ENCODE results near the gene AXIN1. TPM values are rescaled to one million over a fixed set of nuclear protein-coding genes. Genes with fewer than 3 reads are reported as not detected.

Gene AXIN1
- total RNA-seq, 4 donors from 2014 or later, result 11.1 to 19.0 (median 15.0) TPM

DNA sequence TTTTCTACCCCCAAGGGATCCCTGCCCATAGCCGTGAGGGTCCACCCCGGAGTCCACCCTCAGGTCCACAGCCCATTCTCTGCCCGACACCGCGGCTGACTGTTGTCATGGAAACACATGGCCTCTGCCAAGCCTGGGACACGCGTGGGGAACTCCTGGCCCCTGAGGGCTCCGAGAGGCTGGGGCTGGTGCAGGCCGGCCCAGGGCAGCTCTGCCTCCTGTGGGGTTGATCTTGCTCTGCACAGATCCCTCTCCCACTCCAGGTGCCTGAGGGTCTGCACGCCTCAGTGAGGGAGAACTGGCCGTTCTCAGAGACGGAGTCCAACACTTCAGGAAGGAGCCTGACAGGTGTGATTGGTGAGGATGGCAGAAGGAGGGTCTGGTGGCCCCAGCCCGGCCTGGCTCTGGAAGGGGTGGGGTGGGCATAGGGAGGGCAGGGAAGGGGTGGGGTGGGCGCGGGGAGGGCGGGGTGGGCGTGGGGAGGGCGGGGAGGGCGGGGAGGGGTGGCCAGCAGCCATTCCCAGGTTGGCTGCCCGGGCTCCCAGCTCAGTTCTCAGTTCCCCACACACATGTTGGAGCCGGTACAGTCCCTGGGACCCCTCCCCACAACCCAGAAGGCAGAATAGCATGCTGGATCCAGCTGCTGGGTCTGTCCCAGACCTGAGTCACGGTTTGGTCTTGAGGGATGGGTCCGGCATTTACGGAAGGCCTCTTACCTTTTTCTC lies 11.4 kb upstream of the AXIN1 start:
- TF ChIP-seq, protein P1, sequence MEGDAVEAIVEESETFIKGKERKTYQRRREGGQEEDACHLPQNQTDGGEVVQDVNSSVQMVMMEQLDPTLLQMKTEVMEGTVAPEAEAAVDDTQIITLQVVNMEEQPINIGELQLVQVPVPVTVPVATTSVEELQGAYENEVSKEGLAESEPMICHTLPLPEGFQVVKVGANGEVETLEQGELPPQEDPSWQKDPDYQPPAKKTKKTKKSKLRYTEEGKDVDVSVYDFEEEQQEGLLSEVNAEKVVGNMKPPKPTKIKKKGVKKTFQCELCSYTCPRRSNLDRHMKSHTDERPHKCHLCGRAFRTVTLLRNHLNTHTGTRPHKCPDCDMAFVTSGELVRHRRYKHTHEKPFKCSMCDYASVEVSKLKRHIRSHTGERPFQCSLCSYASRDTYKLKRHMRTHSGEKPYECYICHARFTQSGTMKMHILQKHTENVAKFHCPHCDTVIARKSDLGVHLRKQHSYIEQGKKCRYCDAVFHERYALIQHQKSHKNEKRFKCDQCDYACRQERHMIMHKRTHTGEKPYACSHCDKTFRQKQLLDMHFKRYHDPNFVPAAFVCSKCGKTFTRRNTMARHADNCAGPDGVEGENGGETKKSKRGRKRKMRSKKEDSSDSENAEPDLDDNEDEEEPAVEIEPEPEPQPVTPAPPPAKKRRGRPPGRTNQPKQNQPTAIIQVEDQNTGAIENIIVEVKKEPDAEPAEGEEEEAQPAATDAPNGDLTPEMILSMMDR (IDR thresholded peaks at IDR 0.05; ENCODE audit: low read depth), result no peak

DNA sequence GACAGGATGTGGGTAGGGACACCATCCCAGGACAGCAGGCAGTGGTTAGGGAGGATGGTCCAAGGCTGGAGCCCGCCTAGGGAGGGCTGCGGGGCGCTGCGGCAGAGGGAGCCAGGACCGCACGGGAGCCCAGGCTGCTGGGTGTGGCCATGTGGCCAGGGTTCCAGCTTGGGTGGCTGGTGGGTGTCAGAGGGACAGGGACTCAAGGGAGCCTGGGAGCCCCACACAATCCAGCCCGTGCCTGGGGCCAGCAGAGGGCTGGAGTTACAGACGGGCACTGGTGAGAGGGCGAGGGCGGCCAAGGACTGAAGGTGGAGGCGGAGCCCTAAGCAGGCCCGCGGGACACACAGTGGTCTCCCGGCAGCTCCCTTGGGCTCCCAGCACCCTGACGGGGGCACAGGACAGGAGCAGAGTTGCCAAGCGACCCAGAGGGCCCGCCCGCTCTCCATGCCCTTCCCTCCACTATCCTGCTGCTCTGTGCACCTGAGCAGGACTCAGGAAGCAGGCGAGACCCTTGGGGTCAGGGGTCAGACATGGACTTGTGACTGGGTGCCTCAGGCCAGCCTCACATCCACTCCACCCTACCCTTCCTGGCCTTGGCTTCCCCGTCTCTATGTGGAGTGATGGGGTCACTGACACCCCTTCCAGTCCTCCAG lies 10.7 kb upstream of the AXIN1 start:
- TF ChIP-seq, protein P1 (IDR thresholded peaks at IDR 0.05; ENCODE audit: low read depth), result no peak

DNA sequence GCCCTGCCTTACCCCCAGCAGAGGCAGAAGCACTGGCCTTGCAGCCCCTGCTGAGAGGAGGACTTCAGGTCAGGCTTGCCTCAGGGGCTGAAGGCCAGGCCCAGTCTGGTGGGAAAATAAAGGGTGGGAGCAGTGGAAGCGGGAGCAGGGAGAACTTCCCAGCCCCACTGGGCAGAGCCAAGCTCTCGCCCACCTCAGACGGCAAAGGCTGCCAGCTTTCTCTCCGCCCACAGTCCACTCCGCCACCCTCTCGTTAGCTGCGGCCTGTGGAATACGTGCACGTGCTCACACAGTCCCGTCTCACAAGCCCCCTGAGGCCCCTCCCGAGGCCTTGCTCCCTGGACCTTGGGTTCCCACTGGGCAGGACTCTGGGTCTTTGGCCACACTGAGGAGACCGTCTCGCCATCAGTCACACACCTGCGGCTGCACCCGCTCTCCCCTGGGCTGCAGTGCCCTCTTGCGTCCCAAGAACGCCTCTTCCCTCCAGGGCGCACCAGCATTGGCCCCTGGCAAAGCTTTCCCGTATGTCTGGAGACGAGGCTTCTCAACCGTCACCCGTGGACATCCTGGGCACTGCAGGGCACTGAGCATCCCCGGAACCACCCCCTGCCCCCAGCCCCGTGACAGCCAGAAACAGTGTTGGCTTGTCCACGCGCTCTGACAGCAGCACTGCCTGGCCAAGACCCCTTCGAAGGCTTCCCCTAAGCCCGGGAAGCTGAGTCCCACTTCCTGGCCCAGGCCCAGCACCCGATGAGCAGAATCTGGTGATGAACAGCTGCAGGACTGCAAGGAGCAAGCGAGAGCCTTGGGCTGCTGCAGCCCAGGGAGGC lies 9.6 kb upstream of the AXIN1 start:
- TF ChIP-seq, protein P1 (IDR thresholded peaks at IDR 0.05; ENCODE audit: low read depth), result no peak

DNA sequence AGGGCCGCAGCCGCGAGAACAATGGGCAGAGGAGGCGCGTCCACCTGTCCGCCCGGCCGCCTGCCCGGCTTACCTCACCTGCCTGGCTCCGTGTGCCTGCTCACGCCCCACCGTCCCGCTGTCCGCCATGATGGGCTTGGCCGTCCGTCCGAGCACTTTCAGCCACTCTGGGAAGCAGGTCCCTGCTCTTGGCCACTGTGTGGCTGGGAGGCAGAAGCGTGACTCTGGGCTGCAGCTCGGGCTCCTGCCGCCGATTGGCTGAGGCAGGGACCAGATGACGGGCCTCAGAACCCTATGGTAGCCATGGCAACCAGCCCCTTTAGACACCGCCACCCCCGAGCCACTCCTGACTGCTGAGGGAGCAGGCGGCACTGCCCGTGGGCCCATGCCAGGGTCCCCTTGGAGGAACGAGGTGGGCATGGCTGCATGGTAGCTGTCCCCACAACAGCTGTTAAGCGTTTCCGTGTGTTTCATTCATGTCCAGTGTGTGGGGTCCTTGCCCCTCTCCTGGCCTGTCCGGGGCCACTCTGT lies 8.9 kb upstream of the AXIN1 start:
- TF ChIP-seq, protein P1 (IDR thresholded peaks at IDR 0.05; ENCODE audit: low read depth), result no peak

DNA sequence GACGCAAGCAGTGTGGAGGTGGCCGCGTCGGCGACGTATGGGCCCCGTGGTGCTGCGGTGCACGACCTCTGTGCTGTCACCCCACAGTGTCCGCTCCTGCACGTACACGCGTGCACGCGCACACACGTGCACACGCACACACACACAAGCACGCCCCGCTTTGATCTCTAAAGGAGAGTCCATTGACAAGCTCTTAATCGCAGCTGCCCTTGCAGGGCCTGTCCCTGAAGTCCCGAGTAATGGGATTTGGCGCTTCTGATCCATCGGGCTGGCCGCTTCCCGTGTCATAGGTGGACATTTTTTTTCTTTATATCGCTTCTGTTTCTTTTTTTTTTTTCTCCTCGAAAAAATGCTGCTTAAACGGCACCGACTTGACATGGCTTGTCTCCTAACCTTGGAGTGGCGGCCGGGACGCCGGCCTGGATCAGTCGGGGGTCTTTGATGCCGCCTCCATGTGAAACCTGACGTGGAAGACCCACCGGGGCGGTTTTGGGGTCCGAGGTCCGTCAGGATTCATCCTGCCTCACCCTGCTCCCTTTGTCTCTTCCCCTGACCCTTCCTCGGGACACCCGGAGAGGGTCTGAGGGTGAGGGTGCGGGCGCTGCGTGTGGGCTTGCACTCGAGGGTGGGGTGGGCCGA lies 8.3 kb upstream of the AXIN1 start:
- TF ChIP-seq, protein P1 (IDR thresholded peaks at IDR 0.05; ENCODE audit: low read depth), result no peak

DNA sequence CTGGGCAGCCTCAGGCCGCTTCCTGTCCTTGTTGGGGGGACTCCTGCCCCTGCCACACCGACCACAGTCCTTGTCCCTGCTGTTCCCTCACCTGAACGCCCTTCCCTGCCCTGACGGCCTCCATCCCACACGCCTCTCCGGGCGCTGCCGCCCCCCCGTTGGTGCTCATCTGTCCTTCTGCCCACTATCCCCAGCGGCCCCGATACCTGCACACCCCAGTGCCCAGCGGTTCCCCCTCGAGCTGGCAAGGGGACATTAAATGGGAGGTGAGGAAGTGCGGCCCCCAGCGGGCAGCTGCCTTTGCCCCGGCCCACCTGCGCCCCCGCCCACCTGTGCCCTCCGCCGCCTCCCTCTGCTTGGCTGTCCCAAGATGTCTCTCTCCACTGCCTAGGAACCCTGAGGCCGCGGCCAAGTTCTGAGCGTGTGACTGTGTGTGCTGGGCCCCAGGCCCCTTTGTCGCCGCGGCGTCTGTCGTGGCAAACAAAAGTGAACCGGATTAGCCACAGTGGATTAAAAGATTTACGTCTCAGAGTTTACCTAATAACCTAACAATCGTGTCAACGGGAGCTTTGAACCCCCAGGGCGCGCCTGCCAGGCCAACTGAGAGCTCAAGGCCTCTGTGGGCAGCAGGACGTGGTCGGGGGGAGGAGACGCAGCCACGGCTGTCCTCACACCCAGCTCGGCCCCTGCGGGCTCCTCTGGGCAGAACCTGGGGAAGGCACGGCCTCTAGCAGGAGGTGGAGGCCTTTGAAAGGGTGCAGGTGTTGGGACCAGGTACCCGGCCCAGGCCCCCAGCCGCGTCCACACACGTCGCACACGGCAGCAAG lies 7.6 kb upstream of the AXIN1 start:
- TF ChIP-seq, protein P1 (IDR thresholded peaks at IDR 0.05; ENCODE audit: low read depth), result no peak
